Thyroid gland (tissue), 4 donors: Measurements from ENCODE around the gene CCDC106. TPM values are rescaled to one million over a fixed set of nuclear protein-coding genes. Genes with fewer than 3 reads are reported as not detected.
A peak's percentile ranks its signal among the peaks of the same experiment; 100 is the strongest.

ENCODE experiments used
- DNase-seq, 2 donors: peaks; one replicate each; pipeline ENCODE4 v3.0.0-alpha.2; 2019
- H3K27ac ChIP-seq, 3 donors: fragments of 200-600 bp; sonication (generic); 1 replicate in 2 of 3; 2 replicates in 1 of 3; pipeline ENCODE4 v1.5.1; 2016 to 2019; ENCODE audit warnings: mild to moderate bottlenecking in 1 of 3, moderate library complexity in 1 of 3
- H3K27me3 ChIP-seq: fragments of 200-600 bp; sonication (generic); one replicate; pipeline ENCODE4 v1.5.1; 2019
- H3K36me3 ChIP-seq, 2 donors: fragments of 200-600 bp; sonication (generic); one replicate each; pipeline ENCODE4 v1.5.1; 2016 to 2019
- H3K4me1 ChIP-seq, 2 donors: fragments of 200-600 bp; sonication (generic); one replicate each; pipeline ENCODE4 v1.5.1; 2017 to 2019
- H3K4me3 ChIP-seq, 3 donors: fragments of 200-600 bp; sonication (generic); replicated peaks in 1 of 3; 1 replicate in 2 of 3; 2 replicates in 1 of 3; pipeline ENCODE4 v1.5.1; 2016; ENCODE audit warnings: mild to moderate bottlenecking in 1 of 3
- H3K9me3 ChIP-seq: fragments of 200-600 bp; sonication (generic); one replicate; pipeline ENCODE4 v1.5.1; 2017
- CTCF ChIP-seq, 6 experiments: fragments of 200-600 bp in 3 of 6; fragments of 450-650 bp in 3 of 6; sonication (generic) in 3 of 6; IDR thresholded peaks; one replicate each; pipeline ENCODE4 v1.5.1; 2016 to 2019; ENCODE audit warnings: antibody characterized with exemption in 6 of 6, mild to moderate bottlenecking in 2 of 6, inconsistent platforms in 1 of 6, moderate library complexity in 1 of 6
- POLR2A ChIP-seq, 2 donors: fragments of 450-650 bp; IDR thresholded peaks; one replicate each; pipeline ENCODE4 v1.6.1; 2017; ENCODE audit warnings: antibody characterized with exemption in 2 of 2, mild to moderate bottlenecking in 2 of 2, moderate library complexity in 1 of 2
- WGBS, 2 donors: methylation state at CpG; one replicate each; pipeline ENCODE4 v1.1.5; 2017; 5-methylcytosine and 5-hydroxymethylcytosine counted together
- intact Hi-C: fragments of 100-400 bp; cut with DNase I; formaldehyde crosslinking; loops from one replicate; pipeline ENCODE4 v1.15.1; 2023
- total RNA-seq, 4 donors: library from RNA; depleted of rRNA; stranded (reverse); fragments of >200 nt; gene quantifications; one replicate each; pipeline ENCODE4 v1.2.3, GENCODE V29; 2016

Gene CCDC106
- total RNA-seq, 4 donors from 2014 or later: 11.2 to 23.2 (median 20.7) TPM

DNA sequence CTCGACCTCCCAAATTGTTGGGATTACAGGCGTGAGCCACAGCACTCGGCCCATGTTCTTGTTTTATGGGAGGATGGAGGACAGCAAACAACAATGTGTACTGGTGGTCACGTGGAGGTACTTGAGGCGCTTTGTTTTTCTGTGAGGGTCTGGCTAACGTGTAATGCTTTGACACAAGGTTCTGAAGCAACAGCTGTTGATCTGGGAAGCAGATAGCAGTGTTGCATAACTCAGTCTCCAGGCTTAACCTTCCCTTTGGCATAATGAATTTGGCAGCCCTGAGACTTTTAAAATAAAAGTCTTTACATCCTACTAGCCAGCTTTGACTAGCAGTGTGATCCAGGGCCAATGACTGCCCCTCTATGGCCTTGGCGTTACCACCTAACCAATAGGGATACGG lies 14.2 kb upstream of the CCDC106 start:
- WGBS, 2 donors: 82 to 87% methylated on average over 8 of the region's 8 CpGs
- intact Hi-C loops: loop anchor here (5.0 kb wide), 2 partner anchors 117 to 162 kb away; no protein-coding TSS in a partner anchor
- Histone ChIP-seq H3K9me3 (no peaks in the 10 kb centered on the region), H3K4me1 (peaks cover 17 to 19% of the 10 kb centered on the region in 2 donors), H3K27me3 (no peaks in the 10 kb centered on the region), H3K4me3 (no peak overlapping the region), H3K36me3 (no peaks in the 10 kb centered on the region), H3K27ac (no peak overlapping the region)
- no peak for TF ChIP-seq CTCF (IDR thresholded peaks at IDR 0.05)
- TF ChIP-seq POLR2A (IDR thresholded peaks at IDR 0.05): no peak
- no peak for DNase-seq

GRCh38 chr19:55635334-55635717 lies 12.7 kb upstream of the CCDC106 start:
- Histone ChIP-seq H3K36me3 (no peaks in the 10 kb centered on the region), H3K4me3 (peak overlapping the region; percentile 96 to 98 (median 98)), H3K9me3 (no peaks in the 10 kb centered on the region), H3K27ac (peak overlapping the region; percentile 95 to 98 (median 96)), H3K27me3 (no peaks in the 10 kb centered on the region), H3K4me1 (peaks cover 22 to 32% of the 10 kb centered on the region in 2 donors)
- TF ChIP-seq POLR2A (IDR thresholded peaks at IDR 0.05) (no peak), CTCF (IDR thresholded peaks at IDR 0.05) (no peak)
- 3 to 4% methylated on average over 9 of the region's 9 CpGs for WGBS, 2 donors
- intact Hi-C loops: no loop called here
- DNase-seq: no peak

DNA sequence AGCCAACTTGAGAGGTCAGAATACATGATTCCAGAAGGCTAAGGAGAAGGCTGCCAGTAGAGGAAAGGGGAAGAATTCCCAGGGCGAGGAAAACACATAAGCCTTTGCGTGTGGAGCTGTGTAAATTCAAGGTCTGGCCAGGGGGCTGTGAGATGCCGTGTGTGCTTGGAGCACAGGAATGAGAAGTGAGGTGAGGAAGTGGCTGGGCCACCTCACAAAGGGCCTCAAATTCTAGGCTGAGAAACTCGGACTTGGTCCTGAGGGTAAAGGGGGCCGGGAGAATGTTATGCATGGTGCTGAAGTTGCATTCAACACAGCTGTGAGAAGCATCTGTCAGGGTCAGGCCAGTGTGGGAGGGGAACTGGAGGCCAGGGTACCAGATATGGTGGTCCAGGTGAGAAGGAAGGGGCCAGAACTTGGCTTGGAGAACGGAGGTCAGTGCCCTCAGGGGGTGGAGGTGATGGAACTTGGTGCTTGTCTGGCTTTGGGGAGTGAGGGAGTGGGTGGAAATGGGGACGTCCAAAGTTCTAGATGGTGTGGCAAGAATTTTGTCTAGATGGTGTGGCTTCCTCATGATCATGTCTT lies 12.1 kb upstream of the CCDC106 start:
- H3K27me3 ChIP-seq: no peaks in the 10 kb centered on the region
- peak overlapping the region; percentile 95 to 98 (median 96) for H3K27ac ChIP-seq
- TF ChIP-seq CTCF (IDR thresholded peaks at IDR 0.05) (no peak), POLR2A (IDR thresholded peaks at IDR 0.05) (no peak)
- H3K36me3 ChIP-seq: no peaks in the 10 kb centered on the region
- no peaks in the 10 kb centered on the region for H3K9me3 ChIP-seq
- no peak for DNase-seq
- intact Hi-C loops: no loop called here
- peaks cover 25 to 36% of the 10 kb centered on the region in 2 donors for H3K4me1 ChIP-seq
- 63 to 69% methylated on average over 7 of the region's 7 CpGs for WGBS, 2 donors
- peak overlapping the region; percentile 96 to 98 (median 98) for H3K4me3 ChIP-seq

DNA sequence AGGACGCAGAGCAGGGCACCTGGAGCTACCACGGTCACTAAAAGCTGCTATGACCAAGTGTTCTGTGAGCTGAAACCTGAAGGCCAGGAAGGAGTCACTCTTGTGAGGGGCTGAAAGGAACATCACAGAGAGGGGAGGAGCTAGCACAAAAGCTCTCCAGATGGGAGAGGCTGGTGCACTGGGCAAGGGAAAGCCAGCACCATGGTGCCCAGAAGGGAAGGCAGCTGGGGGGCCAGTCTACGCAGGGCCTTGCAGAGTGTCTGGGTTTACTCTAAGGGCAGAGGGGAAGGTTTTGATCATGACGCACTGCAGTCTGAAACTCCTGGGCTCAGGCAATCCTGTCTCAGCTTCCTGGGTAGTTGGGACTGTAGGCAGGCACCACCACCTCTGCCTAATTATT lies 11.3 kb upstream of the CCDC106 start:
- Histone ChIP-seq H3K4me3 (no peak overlapping the region), H3K27me3 (no peaks in the 10 kb centered on the region), H3K27ac (no peak overlapping the region), H3K36me3 (no peaks in the 10 kb centered on the region), H3K9me3 (no peaks in the 10 kb centered on the region), H3K4me1 (peaks cover 25 to 36% of the 10 kb centered on the region in 2 donors)
- WGBS, 2 donors: 88 to 94% methylated on average over 4 of the region's 4 CpGs
- no peak for DNase-seq
- TF ChIP-seq POLR2A (IDR thresholded peaks at IDR 0.05) (no peak), CTCF (IDR thresholded peaks at IDR 0.05) (no peak)
- intact Hi-C loops: no loop called here

DNA sequence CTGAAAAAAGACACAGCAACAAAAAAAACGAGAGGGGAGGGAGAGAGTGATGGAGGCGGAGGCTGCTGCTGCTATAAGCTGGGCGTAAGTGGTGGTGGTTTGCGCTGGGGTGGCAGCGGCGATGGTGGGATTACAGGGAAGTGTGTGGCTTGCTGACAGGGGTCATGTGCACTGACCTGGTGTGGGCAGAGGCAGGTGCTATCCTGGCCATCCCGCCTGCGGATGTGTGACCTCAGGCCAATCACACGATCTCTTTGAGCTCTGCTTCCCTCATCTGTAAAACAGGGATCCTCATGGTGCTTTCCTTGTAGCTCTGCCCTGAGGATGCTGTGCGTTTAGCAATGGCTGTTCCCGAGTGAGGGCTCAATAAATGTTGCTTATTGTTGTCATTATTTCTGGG lies 10.5 kb upstream of the CCDC106 start:
- peaks cover 30 to 43% of the 10 kb centered on the region in 2 donors for H3K4me1 ChIP-seq
- no peaks in the 10 kb centered on the region for H3K36me3 ChIP-seq
- intact Hi-C loops: no loop called here
- H3K27me3 ChIP-seq: no peaks in the 10 kb centered on the region
- DNase-seq: no peak
- 86 to 88% methylated on average over 11 of the region's 11 CpGs for WGBS, 2 donors
- no peak overlapping the region for H3K4me3 ChIP-seq
- no peak for TF ChIP-seq POLR2A (IDR thresholded peaks at IDR 0.05)
- no peak for TF ChIP-seq CTCF (IDR thresholded peaks at IDR 0.05)
- no peak overlapping the region for H3K27ac ChIP-seq
- no peaks in the 10 kb centered on the region for H3K9me3 ChIP-seq
